ENCODE measurements around the gene VARS2. TPM values are rescaled to one million over a fixed set of nuclear protein-coding genes. Genes with fewer than 3 reads are reported as not detected.
A peak's percentile ranks its signal among the peaks of the same experiment; 100 is the strongest.

Gene VARS2
- total and polyA plus RNA-seq, 9 of the 15 experiments (the other 6 are each of a cell fraction or from before 2014, with no cell fraction given) = 1.6 to 53.6 (median 29.9) TPM

- no peak for TF ChIP-seq ZBTB33 (CRISPR knock-in tag; IDR thresholded peaks at IDR 0.05)
- no peak for TF ChIP-seq FOXP4 (CRISPR knock-in tag; IDR thresholded peaks at IDR 0.05; ENCODE audit: borderline replicate concordance)
- no peak for TF ChIP-seq ZBTB26 (CRISPR knock-in tag; IDR thresholded peaks at IDR 0.05)
- TF ChIP-seq ILF3 (IDR thresholded peaks at IDR 0.05; ENCODE audit: borderline replicate concordance) = no peak
- TF ChIP-seq FOXJ3 (CRISPR knock-in tag; IDR thresholded peaks at IDR 0.05) = no peak
- peak; percentile 64 for TF ChIP-seq ZNF280A (IDR thresholded peaks at IDR 0.05; ENCODE audit: low read depth, partially characterized antibody)
- no peak for TF ChIP-seq EGR1 (conservative IDR thresholded peaks at IDR 0.05)
- TF ChIP-seq CHD7 (IDR thresholded peaks at IDR 0.05; ENCODE audit: low read depth, low read length) = no peak
- TF ChIP-seq PTBP1 (IDR thresholded peaks at IDR 0.05; ENCODE audit: low read depth, low read length) = no peak
Observed at GRCh38 chr6:30873137-30873640, 40.8 kb upstream of the VARS2 start (continued).

All from K562 (cell line).